ENCODE measurements around the gene MRPS5.

- TF ChIP-seq CTCF (IDR thresholded peaks at IDR 0.05; ENCODE audit: poor library complexity) (no peak), EZH2 (IDR thresholded peaks at IDR 0.05; ENCODE audit: borderline replicate concordance) (no peak)
Observed at GRCh38 chr2:95053543-95053942, 68.1 kb downstream of the MRPS5 start.

All from hepatocyte (in vitro differentiated cells).